ENCODE measurements around the gene CHERP.
A peak's percentile ranks its signal among the peaks of the same experiment; 100 is the strongest.
"Not testable (repeated sequence)": the region's sequence is repeated elsewhere in the genome, so short reads cannot be mapped to it uniquely, and the experiment has no call there.

CHERP gene

DNA sequence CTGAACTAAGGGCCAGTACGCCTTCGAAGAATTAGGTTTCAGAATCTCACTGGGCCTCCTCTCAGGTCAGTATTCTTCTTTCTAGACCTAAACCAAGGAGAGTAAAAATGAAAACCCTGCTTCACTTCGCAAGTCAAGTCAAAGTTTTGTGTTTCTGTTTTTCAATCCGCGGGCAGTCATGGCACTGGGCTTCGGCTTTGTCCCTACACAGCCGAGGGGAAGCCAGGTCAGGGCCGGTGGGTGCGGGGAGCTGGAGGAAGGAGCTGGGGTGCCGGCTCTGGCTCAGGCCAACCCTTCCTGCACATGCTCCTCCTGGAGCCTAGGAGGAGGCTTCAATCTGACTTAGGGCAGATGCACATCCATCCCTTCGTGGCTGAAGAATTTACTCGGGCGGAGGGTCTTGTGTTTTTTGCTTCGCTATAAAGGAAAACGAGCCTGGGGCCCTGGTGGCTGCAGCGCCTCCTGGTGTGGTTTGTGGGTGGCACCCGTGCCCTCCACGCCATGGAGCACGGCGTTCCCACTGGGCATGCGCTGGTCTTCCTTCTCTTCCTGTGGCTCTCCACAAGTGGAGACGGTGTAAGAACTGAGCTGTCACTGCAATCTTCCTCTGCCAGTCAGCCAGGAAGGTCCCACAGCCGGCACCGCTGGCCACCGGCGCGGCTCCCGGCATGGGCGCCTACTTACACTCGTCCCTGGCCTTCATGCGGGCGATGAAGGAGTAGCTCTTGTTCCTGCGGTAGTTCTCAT is 23.6 kb downstream of the CHERP start:
- DNase-seq, result no peak

GRCh38 chr19:16518061-16518460 is 24.2 kb downstream of the CHERP start:
- no peak for DNase-seq

DNA sequence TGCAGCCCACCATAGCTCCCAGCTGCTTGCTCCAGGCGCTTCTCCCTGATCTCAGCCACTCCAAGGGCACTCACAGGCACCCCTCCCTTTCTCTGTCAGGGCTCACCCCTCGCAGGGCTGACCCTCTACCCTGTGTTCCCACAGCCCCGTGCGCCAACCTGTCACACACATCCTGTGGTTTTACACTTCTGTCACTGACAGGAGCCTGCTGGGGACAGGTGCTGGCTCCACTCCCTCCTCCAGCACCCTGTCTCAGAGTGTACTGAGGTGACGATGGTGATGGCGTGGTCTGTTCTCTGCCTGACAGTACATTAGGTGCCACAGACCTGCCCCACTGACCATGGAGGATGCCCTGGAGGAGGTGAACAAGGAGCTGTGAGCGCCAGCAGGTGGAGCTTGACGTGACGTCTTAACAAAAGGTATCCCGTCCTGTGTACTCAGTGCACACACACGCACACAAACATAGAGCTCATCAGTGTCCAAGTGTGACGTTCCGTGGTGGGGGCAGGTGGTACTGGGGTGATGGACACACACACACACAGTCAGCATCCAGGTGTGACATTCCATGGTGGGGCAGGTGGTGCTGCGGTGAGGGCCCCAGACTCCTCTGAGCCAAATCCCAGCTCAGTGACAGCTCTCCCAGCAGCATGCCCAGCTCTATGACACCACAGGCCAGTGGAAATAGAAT is 25.2 kb downstream of the CHERP start:
- no peak for DNase-seq

DNA sequence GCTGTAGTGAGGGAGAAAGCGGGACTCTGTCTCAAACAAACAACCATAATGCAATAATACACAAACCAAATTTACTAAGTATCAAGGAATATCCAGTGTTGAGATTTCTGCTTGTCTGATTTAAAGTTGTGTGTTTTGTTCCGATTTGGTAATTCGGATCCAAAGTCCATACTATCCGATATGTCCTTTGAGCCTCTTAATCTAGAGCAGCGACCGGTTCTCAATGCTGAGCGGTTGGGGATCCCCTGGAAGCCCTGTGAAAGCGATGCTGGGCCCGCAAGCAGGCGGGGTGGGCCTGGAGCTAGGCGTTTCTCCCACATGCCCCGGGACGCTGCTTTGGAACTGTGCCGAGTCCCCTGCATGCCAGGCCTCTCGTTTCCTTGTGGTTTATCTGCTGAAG is 25.9 kb downstream of the CHERP start:
- DNase-seq, result no peak

- no peak for DNase-seq
Measured at GRCh38 chr19:16514383-16515019, 27.7 kb downstream of the CHERP start.

DNA sequence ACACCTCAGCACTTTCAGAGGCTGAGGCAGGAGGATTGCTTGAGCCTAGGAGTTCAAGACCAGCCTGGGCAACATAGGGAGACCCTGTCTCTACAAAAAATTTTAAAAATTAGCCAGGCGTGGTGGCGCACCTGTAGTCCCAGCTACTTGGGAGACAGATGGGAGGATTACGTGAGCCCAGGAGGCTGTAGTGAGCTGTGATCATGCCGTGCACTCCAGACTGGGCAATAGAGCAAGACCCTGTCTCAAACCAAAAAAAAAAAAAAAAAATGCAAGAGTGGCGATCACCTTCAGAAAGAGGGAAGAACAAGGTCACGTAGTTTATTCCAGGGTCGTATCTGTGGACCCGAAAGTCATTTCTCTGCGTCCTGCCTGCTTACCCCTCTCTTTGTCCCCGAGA is 29.6 kb downstream of the CHERP start:
- DNase-seq, result not testable (repeated sequence)

DNA sequence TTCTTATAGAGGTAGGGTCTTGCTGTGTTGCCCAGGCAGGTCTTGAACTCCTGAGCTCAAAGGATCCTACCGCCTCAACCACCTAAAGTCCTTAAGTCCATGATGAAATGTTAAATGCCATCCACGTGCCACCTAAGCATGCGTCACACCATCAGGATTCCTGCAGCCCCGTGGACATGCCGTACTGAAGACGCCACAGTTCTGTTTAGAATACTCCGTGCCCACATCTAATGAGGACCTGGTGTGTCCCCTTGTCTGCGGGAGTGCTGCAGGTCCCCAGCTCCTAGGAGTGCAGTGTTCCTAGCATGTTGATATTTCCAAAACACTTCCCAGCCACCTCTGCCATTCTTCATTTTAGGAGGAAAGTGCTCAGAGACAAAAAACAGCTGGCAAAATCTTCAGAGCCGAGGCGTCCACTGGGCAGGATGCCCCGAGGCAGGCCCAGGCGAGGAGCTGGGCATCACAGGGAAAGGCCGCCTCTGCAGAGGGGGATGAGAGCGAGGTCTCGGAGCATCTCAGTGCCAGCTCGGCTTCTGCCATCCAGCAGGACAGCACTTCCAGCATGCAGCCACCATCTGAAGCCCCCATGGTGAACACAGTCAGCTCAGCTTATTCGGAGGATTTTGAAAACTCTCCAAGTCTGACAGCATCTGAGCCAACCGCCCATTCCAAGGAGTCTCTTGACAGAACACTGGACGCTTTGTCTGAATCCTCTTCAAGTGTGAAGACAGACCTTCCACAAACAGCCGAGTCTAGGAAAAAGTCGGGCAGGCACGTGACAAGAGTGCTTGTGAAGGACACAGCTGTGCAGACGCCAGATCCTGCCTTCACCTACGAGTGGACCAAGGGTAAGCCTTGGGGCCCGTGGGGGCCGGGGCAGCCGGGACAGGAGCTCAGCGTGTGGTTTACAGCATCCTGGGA is 32.8 kb downstream of the CHERP start:
- DNase-seq, result no peak

GRCh38 chr19:16508546-16508945 is 33.7 kb downstream of the CHERP start:
- no peak for DNase-seq

DNA sequence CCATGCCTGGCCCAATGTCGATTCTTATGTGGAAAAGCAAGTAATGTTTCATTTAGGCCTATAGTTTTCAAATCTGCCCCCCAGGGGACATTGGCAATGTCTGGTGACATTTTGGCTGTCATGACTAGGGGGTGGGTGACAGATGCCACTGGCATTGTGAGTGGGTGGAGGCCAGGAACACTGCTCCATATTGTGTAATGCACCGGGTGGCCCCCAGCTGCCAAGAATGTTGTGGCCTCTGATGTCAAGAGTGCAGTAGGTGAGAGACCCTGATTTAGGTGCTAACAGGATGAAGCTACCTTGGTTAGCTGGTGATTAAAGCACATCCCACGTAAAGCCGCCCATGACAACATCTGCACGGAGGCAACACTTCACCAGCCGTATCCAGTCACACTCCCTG is 35.3 kb downstream of the CHERP start:
- no peak for DNase-seq

GRCh38 chr19:16506161-16506560 is 36.1 kb downstream of the CHERP start:
- DNase-seq, result not testable (repeated sequence)

DNA sequence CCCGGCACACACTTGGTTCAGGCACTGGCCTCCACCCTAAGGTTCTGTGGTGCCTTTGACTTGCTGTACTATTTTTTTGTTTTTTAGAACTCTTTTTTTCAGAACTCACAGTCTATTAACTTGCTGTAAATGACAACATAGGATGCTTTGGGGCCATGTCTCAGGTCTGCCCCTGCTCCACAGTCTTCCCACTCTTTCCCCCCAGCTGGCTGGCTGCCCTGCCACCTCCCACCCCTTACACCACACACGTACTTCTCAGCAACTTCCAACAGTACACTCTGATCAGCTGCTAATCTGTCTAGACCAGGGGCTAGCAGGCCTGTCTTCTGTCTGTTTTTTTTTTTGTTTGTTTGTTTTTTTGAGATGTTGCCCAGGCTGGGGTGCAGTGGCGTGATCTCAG is 38.0 kb downstream of the CHERP start:
- no peak for DNase-seq

GRCh38 chr19:16497837-16498236 is 44.4 kb downstream of the CHERP start:
- no peak for DNase-seq

DNA sequence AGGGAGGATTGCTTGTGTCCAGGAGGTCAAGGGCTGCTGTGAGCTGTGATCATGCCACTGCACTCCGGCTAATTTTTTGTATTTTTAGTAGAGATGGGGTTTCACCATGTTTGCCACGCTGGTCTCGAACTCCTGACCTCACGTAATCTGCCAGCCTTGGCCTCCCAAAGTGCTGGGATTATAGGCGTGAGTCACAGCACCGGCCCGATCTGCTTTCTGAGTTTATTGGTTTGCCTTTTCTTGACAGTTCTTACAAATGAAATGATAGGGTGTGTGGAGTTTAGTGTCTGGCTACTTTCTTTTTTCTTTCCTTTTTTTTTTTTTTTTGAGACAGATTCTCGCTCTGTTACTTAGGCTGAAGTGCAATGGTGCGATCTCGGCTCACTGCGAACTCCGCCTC is 45.2 kb downstream of the CHERP start:
- DNase-seq, result no peak

DNA sequence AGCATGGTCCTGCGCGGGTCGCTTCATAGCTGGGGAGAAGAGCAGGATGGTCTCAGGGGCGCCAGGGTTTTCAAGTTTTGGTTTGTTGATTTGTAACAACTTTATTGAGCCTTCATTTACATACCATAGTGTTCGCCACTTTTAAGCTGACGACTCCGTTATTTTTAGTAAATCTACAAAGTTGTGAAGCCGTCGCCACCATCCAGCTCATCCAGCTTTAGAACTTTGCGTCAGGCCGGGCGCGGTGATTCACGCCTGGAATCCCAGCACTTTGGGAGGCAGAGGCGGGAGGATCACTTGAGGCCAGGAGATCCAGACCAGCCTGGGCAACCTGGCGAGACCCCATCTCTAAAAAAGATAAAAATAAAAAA is 45.6 kb downstream of the CHERP start:
- DNase-seq, result no peak

DNA sequence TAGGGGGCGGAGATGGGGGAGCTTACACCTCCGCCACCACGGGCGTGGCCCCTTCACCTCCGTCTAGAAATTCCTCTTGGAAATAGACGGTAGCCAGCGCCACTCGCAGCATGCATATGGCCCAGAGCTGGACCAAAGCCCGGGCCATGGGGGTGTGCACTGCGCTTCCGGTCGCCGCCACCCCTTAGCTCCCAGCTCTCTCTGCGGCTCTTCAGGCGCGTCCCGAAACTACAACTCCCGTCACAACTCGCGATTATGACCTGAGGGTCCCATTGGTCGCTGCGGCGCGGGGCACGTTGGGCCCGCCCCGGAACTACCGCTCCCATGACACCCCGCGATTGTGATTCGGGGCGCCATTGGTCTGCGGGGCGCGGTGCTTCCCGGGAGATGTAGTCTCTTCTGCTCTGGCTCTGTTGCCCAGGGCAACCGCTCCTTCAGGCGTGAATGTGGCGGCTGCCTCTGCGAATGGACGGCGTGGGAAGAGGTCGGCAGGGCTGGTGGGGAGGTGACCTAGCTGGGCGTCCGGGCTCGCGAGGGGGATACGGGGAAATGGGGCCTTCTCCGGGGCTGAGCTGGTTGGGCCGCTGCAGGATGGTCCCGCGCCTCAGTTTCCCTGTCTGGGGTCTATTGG is 46.1 kb downstream of the CHERP start, which contains the start of the genes C19orf44 and CALR3:
Gene C19orf44 (plus strand): TSS at position 413 of the 631 bp plus-strand sequence. CDS start 4,399 bp downstream, outside the sequence.
Gene CALR3 (minus strand): TSS at position 186 of the 631 bp plus-strand sequence. CDS start 38 bp downstream, at position 148.
- peak; percentile 97 for DNase-seq

GRCh38 chr19:16486476-16486875 is 55.8 kb downstream of the CHERP start:
- not testable (repeated sequence) for DNase-seq

- DNase-seq, result no peak
Measured at GRCh38 chr19:16482745-16483144, 59.5 kb downstream of the CHERP start.

- no peak for DNase-seq
Measured at GRCh38 chr19:16477311-16477710, 64.9 kb downstream of the CHERP start.

DNA sequence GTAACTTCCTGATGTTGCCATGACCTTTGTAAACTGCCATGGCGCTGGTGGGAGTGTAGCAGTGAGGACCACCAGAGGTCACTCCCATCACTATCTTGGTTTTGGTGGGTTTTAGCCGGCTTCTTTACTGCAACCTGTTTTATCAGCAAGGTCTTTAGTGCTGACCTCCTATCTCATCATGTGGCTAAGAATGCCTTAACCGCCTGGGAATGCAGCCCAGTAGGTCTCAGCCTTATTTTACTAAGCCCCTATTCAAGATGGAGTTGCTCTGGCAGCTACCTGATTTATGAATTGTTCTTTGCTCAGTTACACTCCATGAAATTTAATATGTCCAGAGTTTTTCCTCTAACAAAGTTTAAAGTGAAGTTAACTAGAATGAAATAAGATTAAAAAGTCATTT is 65.8 kb downstream of the CHERP start:
- no peak for DNase-seq

DNA sequence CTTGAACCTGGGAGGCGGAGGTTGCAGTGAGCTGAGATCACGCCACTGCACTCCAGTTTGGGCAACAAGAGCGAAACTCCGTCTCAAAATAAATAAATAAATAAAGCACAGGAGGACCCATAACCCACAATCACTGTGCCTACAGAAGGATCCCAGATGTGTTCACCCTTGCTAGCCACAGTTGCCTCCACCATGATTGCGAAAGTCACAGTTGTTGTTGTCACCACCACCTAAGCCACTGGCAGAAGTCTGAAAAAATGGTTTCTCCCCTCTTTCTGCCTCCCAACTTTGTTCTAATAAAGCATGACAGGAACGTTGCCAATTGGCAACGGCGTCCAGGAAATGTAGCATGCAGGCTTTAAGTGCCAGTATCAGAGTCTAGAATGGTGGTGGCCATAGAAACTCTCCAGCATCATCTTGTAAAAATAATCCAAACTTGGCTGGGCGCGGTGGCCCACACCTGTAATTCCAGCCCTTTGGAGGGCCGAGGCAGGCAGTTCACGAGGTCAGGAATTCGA is 68.3 kb downstream of the CHERP start:
- no peak for DNase-seq

GRCh38 chr19:16472992-16473391 is 69.2 kb downstream of the CHERP start:
- DNase-seq, result no peak

GRCh38 chr19:16472559-16472899 is 69.7 kb downstream of the CHERP start:
- DNase-seq, result not testable (repeated sequence)

Data from CD4-positive, alpha-beta T cell treated with Interleukin-17A for 1 hour (primary cell).